ENCODE data around the gene FCRL6. TPM values are rescaled to one million over a fixed set of nuclear protein-coding genes. Genes with fewer than 3 reads are reported as not detected.

FCRL6 gene
- total and polyA plus RNA-seq, 12 donors = 0.11 to 2.2 (median 0.37) TPM; not detected in 3

- intact Hi-C loops (cut with DNase I) = no loop called here
- Histone ChIP-seq H3K9me3 (replicated peaks in 1 of 3) (no peaks in the 10 kb centered on the region), H3K4me1 (replicated peaks in 1 of 2) (peaks cover 0 to 8% of the 10 kb centered on the region in 2 donors), H3K27me3 (no peaks in the 10 kb centered on the region), H3K27ac (no peak overlapping the region), H3K4me3 (no peak overlapping the region), H3K36me3 (replicated peaks in 1 of 2) (no peaks in the 10 kb centered on the region)
- TF ChIP-seq, protein P1, sequence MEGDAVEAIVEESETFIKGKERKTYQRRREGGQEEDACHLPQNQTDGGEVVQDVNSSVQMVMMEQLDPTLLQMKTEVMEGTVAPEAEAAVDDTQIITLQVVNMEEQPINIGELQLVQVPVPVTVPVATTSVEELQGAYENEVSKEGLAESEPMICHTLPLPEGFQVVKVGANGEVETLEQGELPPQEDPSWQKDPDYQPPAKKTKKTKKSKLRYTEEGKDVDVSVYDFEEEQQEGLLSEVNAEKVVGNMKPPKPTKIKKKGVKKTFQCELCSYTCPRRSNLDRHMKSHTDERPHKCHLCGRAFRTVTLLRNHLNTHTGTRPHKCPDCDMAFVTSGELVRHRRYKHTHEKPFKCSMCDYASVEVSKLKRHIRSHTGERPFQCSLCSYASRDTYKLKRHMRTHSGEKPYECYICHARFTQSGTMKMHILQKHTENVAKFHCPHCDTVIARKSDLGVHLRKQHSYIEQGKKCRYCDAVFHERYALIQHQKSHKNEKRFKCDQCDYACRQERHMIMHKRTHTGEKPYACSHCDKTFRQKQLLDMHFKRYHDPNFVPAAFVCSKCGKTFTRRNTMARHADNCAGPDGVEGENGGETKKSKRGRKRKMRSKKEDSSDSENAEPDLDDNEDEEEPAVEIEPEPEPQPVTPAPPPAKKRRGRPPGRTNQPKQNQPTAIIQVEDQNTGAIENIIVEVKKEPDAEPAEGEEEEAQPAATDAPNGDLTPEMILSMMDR (IDR thresholded peaks at IDR 0.05) = no peak
- no peak for TF ChIP-seq POLR2A (IDR thresholded peaks at IDR 0.05)
- WGBS, 4 donors = 67 to 77% (median 70%) methylated on average over 3 of the region's 3 CpGs
- no peak for DNase-seq
Observed at GRCh38 chr1:159825564-159825963, 23.4 kb downstream of the FCRL6 start.

GRCh38 chr1:159826441-159827101, 24.4 kb downstream of the FCRL6 start, which contains the start of gene SLAMF8:
SLAMF8 (plus strand) TSS chr1:159826873; CDS start chr1:159826899, 26 bp downstream.
- H3K4me1 ChIP-seq (replicated peaks in 1 of 2) = peaks cover 0 to 9% of the 10 kb centered on the region in 2 donors
- 71 to 79% (median 77%) methylated on average over 9 to 11 of the region's 11 CpGs for WGBS, 4 donors
- TF ChIP-seq POLR2A (IDR thresholded peaks at IDR 0.05) = no peak
- TF ChIP-seq, protein P1 (IDR thresholded peaks at IDR 0.05) = no peak
- peak within 1 kb of the TSS in 1 of 5 donors; percentile 64 for H3K27ac ChIP-seq
- H3K36me3 ChIP-seq (replicated peaks in 1 of 2) = no peaks in the 10 kb centered on the region
- H3K9me3 ChIP-seq (replicated peaks in 1 of 3) = no peaks in the 10 kb centered on the region
- peak within 1 kb of the TSS in 1 of 4 donors; percentile 22 for H3K4me3 ChIP-seq
- intact Hi-C loops (cut with DNase I) = no loop called here
- H3K27me3 ChIP-seq = no peaks in the 10 kb centered on the region
- peak in 5 of 7 donors; percentile 27 to 64 (median 40) for DNase-seq

- H3K27ac ChIP-seq = peak overlapping the region in 1 of 5 donors; percentile 64
- WGBS, 4 donors = 73 to 89% (median 88%) methylated on average over 6 of the region's 6 CpGs
- no peak for DNase-seq
- no peaks in the 10 kb centered on the region for H3K36me3 ChIP-seq (replicated peaks in 1 of 2)
- intact Hi-C loops (cut with DNase I) = no loop called here
- TF ChIP-seq POLR2A (IDR thresholded peaks at IDR 0.05) = no peak
- TF ChIP-seq, protein P1 (IDR thresholded peaks at IDR 0.05) = no peak
- H3K4me1 ChIP-seq (replicated peaks in 1 of 2) = peaks cover 0 to 9% of the 10 kb centered on the region in 2 donors
- no peaks in the 10 kb centered on the region for H3K9me3 ChIP-seq (replicated peaks in 1 of 3)
- peak overlapping the region in 1 of 4 donors; percentile 22 for H3K4me3 ChIP-seq
- no peaks in the 10 kb centered on the region for H3K27me3 ChIP-seq
Observed at GRCh38 chr1:159827102-159827490, 24.9 kb downstream of the FCRL6 start.

DNA sequence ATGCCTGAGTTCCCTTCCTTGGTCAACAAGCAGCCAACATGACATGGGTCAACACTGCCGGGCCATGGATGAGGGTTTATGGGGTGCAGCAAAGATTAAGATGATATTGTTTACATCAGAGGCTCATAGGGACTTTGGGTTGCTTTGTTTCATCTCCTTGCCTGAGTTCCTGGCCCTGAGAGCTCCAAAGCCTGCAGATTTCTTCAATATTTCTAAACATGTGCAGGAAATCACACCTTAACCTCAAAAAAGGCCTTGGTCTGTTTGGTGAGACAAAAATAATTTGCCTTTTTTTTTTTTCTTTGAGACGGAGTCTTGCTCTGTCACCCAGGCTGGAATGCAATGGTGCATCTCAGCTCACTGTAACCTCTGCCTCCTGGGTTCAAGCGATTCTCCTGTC, 25.4 kb downstream of the FCRL6 start:
- no peaks in the 10 kb centered on the region for H3K36me3 ChIP-seq (replicated peaks in 1 of 2)
- DNase-seq = no peak
- H3K4me3 ChIP-seq = no peak overlapping the region
- 91 to 94% (median 93%) methylated on average over 3 of the region's 3 CpGs for WGBS, 4 donors
- H3K27ac ChIP-seq = no peak overlapping the region
- no peaks in the 10 kb centered on the region for H3K9me3 ChIP-seq (replicated peaks in 1 of 3)
- H3K27me3 ChIP-seq = no peaks in the 10 kb centered on the region
- no peak for TF ChIP-seq POLR2A (IDR thresholded peaks at IDR 0.05)
- TF ChIP-seq, protein P1 (IDR thresholded peaks at IDR 0.05) = no peak
- peaks cover 0 to 9% of the 10 kb centered on the region in 2 donors for H3K4me1 ChIP-seq (replicated peaks in 1 of 2)
- intact Hi-C loops (cut with DNase I) = no loop called here
